ENCODE measurements around the gene KLHL22. TPM values are rescaled to one million over a fixed set of nuclear protein-coding genes. Genes with fewer than 3 reads are reported as not detected.

Gene KLHL22
- total and polyA plus RNA-seq, 2 of the 8 experiments (the other 6 are each of a cell fraction or from before 2014, with no cell fraction given): 9.4 to 16.2 TPM

DNA sequence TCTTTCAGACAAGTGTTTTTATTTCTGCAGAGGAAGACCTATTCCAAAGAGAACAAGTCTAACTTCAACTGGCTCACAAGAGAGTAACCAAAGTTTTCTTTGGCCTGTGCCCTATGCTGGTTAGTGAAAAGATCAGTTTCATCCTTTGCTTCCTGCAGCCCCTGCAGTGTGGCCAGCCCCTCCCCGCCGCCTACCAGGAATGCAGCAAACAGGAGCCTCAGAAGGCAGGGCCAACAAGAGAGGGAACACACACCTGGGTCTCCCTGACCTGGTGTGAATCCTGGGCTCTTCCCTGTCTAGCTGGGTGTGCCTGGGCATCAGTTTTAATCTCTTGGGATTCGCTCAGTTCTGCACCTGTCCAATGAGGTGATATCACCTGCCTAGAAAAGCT lies 36.4 kb downstream of the KLHL22 start (continued):
- TF ChIP-seq CHD7 (IDR thresholded peaks at IDR 0.05; ENCODE audit: insufficient replicate concordance, low read length) (no peak), TCF12 (IDR thresholded peaks at IDR 0.05; ENCODE audit: low read depth, low read length) (no peak), EP300 (IDR thresholded peaks at IDR 0.05; ENCODE audit: borderline replicate concordance in 1 of 2, low read depth in 2 of 2, low read length in 2 of 2) (no peak), PHF8 (conservative IDR thresholded peaks at IDR 0.05; ENCODE audit: low read depth, low read length) (no peak)

All from H1 (cell line).